ENCODE results near the gene SELPLG.

The SELPLG gene

DNA sequence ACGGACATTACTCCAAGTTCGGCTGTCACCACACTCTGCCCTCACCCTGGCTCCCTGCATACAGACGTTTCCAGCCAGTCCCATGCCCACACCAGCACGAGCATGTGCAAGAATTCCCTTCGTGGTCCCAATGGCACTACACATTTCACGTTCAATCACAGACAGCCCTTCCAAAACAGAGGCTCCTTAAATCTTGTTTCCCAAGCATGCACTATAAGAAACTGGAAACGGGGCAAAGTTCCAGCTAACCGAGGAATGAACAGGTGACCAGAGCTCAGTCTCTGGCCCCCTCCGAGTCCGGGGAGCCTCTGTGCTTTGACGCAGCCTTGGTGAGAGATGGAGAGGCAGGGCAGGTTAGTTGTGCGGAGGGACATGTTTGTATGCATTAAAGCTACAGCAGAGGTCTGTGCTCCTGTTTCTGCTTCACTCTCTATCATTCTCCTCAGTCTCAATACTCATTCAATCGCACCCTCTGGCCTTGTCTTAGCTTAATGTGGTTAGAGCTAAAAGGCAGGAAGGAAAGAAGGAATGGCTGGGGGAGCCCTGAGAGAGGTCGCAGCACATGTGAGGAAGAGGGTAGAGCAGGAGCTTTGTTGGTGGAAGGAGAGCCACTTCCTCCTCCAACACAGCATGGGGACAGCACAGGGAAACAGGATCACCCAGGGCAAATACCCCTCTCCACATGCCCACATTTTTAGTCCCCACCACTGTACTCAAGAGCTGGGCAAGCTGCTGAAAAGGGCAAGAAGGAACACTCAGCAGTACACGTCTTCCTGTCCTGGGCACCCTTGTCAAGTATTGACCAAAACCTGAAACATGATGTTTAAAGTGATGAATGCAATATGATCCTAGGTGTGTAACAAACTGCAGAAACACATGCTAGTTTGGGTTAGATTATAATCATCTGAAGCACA lies 12.2 kb upstream of the SELPLG start:
- H3K9me3 ChIP-seq (ENCODE audit: control insufficient read depth, low read length), result no peaks in the 10 kb centered on the region
- H3K4me3 ChIP-seq (ENCODE audit: low read depth, low read length), result no peak overlapping the region
- no peaks in the 10 kb centered on the region for H3K36me3 ChIP-seq (ENCODE audit: control insufficient read depth, insufficient read depth, low read length)
- peaks cover 35% of the 10 kb centered on the region for H3K4me1 ChIP-seq
- no peak for TF ChIP-seq CTCF (IDR thresholded peaks at IDR 0.05)
- H3K27ac ChIP-seq, result peak overlapping the region; percentile 55
- no peaks in the 10 kb centered on the region for H3K79me2 ChIP-seq
- peak overlapping the region; percentile 27 for H3K4me2 ChIP-seq (ENCODE audit: low read length)
- H3K9ac ChIP-seq, result no peak overlapping the region
- H2AFZ ChIP-seq, result peak overlapping the region; percentile 35
- no peaks in the 10 kb centered on the region for H3K27me3 ChIP-seq (ENCODE audit: control insufficient read depth, insufficient read depth, low read length)

DNA sequence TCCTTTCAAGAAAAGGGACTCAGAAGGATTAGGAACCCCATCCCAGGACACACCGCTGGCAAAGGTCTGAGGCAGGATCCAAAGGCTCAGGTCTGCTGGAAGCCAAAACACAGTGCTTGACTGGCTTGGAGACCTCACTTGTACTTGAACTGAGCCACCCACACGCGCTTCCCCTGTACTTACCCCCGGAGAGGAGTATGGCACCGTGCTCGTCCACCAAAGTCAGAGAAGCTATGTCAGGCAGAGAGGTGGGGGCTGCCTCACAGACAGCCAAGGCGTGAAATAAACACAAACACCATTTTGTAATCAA lies 11.1 kb upstream of the SELPLG start:
- H3K27ac ChIP-seq, result no peak overlapping the region
- H3K36me3 ChIP-seq (ENCODE audit: control insufficient read depth, insufficient read depth, low read length), result no peaks in the 10 kb centered on the region
- no peaks in the 10 kb centered on the region for H3K9me3 ChIP-seq (ENCODE audit: control insufficient read depth, low read length)

GRCh38 chr12:108643941-108644810 lies 10.5 kb upstream of the SELPLG start:
- no peak overlapping the region for H3K4me3 ChIP-seq (ENCODE audit: low read depth, low read length)
- H3K9ac ChIP-seq, result no peak overlapping the region
- no peaks in the 10 kb centered on the region for H3K79me2 ChIP-seq
- TF ChIP-seq CTCF (IDR thresholded peaks at IDR 0.05), result no peak
- H3K27me3 ChIP-seq (ENCODE audit: control insufficient read depth, insufficient read depth, low read length), result no peaks in the 10 kb centered on the region
- no peak overlapping the region for H3K27ac ChIP-seq
- no peaks in the 10 kb centered on the region for H3K9me3 ChIP-seq (ENCODE audit: control insufficient read depth, low read length)
- H2AFZ ChIP-seq, result no peak overlapping the region
- no peaks in the 10 kb centered on the region for H3K36me3 ChIP-seq (ENCODE audit: control insufficient read depth, insufficient read depth, low read length)
- H3K4me1 ChIP-seq, result peaks cover 31% of the 10 kb centered on the region
- H3K4me2 ChIP-seq (ENCODE audit: low read length), result no peak overlapping the region

More for the DNA sequence above, 11.1 kb upstream of the SELPLG start:
- H2AFZ ChIP-seq, result no peak overlapping the region
- no peak for TF ChIP-seq CTCF (IDR thresholded peaks at IDR 0.05)
- H3K4me3 ChIP-seq (ENCODE audit: low read depth, low read length), result no peak overlapping the region
- H3K79me2 ChIP-seq, result no peaks in the 10 kb centered on the region
- H3K4me2 ChIP-seq (ENCODE audit: low read length), result no peak overlapping the region
- H3K4me1 ChIP-seq, result peaks cover 35% of the 10 kb centered on the region
- no peak overlapping the region for H3K9ac ChIP-seq
- H3K27me3 ChIP-seq (ENCODE audit: control insufficient read depth, insufficient read depth, low read length), result no peaks in the 10 kb centered on the region

- Histone ChIP-seq H3K4me1 (peaks cover 29% of the 10 kb centered on the region), H3K4me3 (ENCODE audit: low read depth, low read length) (no peak overlapping the region), H3K79me2 (no peaks in the 10 kb centered on the region), H3K4me2 (ENCODE audit: low read length) (no peak overlapping the region), H3K9ac (no peak overlapping the region), H2AFZ (no peak overlapping the region), H3K36me3 (ENCODE audit: control insufficient read depth, insufficient read depth, low read length) (no peaks in the 10 kb centered on the region), H3K9me3 (ENCODE audit: control insufficient read depth, low read length) (no peaks in the 10 kb centered on the region), H3K27me3 (ENCODE audit: control insufficient read depth, insufficient read depth, low read length) (no peaks in the 10 kb centered on the region), H3K27ac (no peak overlapping the region)
- no peak for TF ChIP-seq CTCF (IDR thresholded peaks at IDR 0.05)
Observed at GRCh38 chr12:108642899-108643654, 9.4 kb upstream of the SELPLG start.
